ENCODE results near the gene MAP3K5. TPM values are rescaled to one million over a fixed set of nuclear protein-coding genes. Genes with fewer than 3 reads are reported as not detected.

MAP3K5 gene
- total and polyA plus RNA-seq, 9 of the 15 experiments (the other 6 are each of a cell fraction or from before 2014, with no cell fraction given) = 2.2 to 13.0 (median 9.9) TPM

GRCh38 chr6:136826216-136826615 lies 33.9 kb upstream of the MAP3K5 start:
- H3K9ac ChIP-seq (ENCODE audit: insufficient read depth in 1 of 2, low read depth in 2 of 2, low read length in 2 of 2) = no peak overlapping the region
- in situ Hi-C loops (cut with MboI) (loop anchor here (25.0 kb wide), 1 partner anchor 811 kb away; no protein-coding TSS in a partner anchor), intact Hi-C loops (cut with micrococcal nuclease) (no loop called here)
- 53% methylated on average over 6 of the region's 6 CpGs for WGBS (ENCODE audit: insufficient coverage, low coverage, missing lambda C conversion rate)
- peaks cover 7% of the 10 kb centered on the region; the same call in 2 of the 3 replicates for H3K79me2 ChIP-seq (ENCODE audit: control insufficient read depth, insufficient read depth, low read length)
- no peaks in the 10 kb centered on the region for H4K20me1 ChIP-seq (replicated peaks; ENCODE audit: control insufficient read depth, insufficient read depth, low read length)
- H3K4me2 ChIP-seq (ENCODE audit: insufficient read depth, low read length) = no peak overlapping the region
- no peak for FAIRE-seq
- no peaks in the 10 kb centered on the region for H3K9me1 ChIP-seq (ENCODE audit: control insufficient read depth, insufficient read depth, low read length)
- POLR2A ChIA-PET = no interaction called here
- H3K4me3 ChIP-seq = no peak overlapping the region
- H3K27ac ChIP-seq (ENCODE audit: extremely low read depth, low read depth, low read length) = no peak overlapping the region
- BruUV-seq (replicated peaks) = no TSS peak
- CTCF ChIA-PET (ENCODE audit: low intra/inter-chr PET ratio) = no interaction called here
- DNase-seq (ENCODE audit: extremely low read depth in 1 of 4, low spot score in 3 of 4) = no peak
- peaks cover 2% of the 10 kb centered on the region; the same call in 1 of the 2 replicates for H3K9me3 ChIP-seq (replicated peaks; ENCODE audit: control insufficient read depth, insufficient read depth, low read depth, low read length)
- H3K4me1 ChIP-seq (replicated peaks in 1 of 2; ENCODE audit: control insufficient read depth in 2 of 2, insufficient read depth in 2 of 2, low read length in 2 of 2) = peaks cover 7 to 8% of the 10 kb centered on the region in 2 experiments; a peak in 4 of 5 replicates
- no peaks in the 10 kb centered on the region for H3K27me3 ChIP-seq (ENCODE audit: control insufficient read depth in 2 of 2, insufficient read depth in 2 of 2, low read length in 2 of 2)
- ATAC-seq = no peak
- no peak overlapping the region for H2AFZ ChIP-seq (ENCODE audit: low read depth, low read length)
- TF ChIP-seq ID3 (CRISPR knock-in tag; IDR thresholded peaks at IDR 0.05) (no peak), ID3 (tag; IDR thresholded peaks at IDR 0.05) (no peak), HDAC8 (tag; IDR thresholded peaks at IDR 0.05) (no peak), CCAR2 (IDR thresholded peaks at IDR 0.05; ENCODE audit: low read depth, low read length) (no peak), CTCFL (IDR thresholded peaks at IDR 0.05; ENCODE audit: borderline replicate concordance, insufficient read depth, low read depth, low read length, poor library complexity, severe bottlenecking) (no peak), PTTG1 (tag; IDR thresholded peaks at IDR 0.05; ENCODE audit: low read depth) (no peak), ZBTB12 (CRISPR knock-in tag; IDR thresholded peaks at IDR 0.05) (no peak), GTF2A2 (tag; IDR thresholded peaks at IDR 0.05) (no peak), C11orf30 (IDR thresholded peaks at IDR 0.05; ENCODE audit: low read depth) (no peak), ZBTB9 (CRISPR knock-in tag; IDR thresholded peaks at IDR 0.05) (no peak), ZNF224 (CRISPR knock-in tag; IDR thresholded peaks at IDR 0.05) (no peak), RUNX1 (IDR thresholded peaks at IDR 0.05; ENCODE audit: low read depth) (no peak), NFE2L1 (tag; IDR thresholded peaks at IDR 0.05; ENCODE audit: borderline replicate concordance, low read depth) (no peak), CREB5 (CRISPR knock-in tag; IDR thresholded peaks at IDR 0.05) (no peak), ZNF583 (CRISPR knock-in tag; IDR thresholded peaks at IDR 0.05) (no peak), MYNN (IDR thresholded peaks at IDR 0.05) (no peak), MYNN (CRISPR knock-in tag; IDR thresholded peaks at IDR 0.05) (no peak)
- peaks cover 13% of the 10 kb centered on the region; the same call in 1 of the 3 replicates for H3K36me3 ChIP-seq (ENCODE audit: control insufficient read depth, insufficient read depth, low read length)
